MM.1S (cell line): ENCODE results near the gene POLQ.

Source experiments
- DNase-seq: peaks from one replicate; pipeline ENCODE4 v3.0.0-alpha.2; 2015
- H2AFZ ChIP-seq: fragments of 300-600 bp; sonication (generic); 2 replicates; pipeline ENCODE4 v1.6.0; 2016; ENCODE audit warnings: antibody characterized with exemption, low read length
- H3F3A ChIP-seq: fragments of 300-600 bp; sonication (generic); 2 replicates; pipeline ENCODE4 v1.6.1; 2016; ENCODE audit warnings: mild to moderate bottlenecking, antibody characterized with exemption, low read length, moderate library complexity, mixed read lengths; ENCODE audit not compliant: insufficient read depth
- H3K27ac ChIP-seq: fragments of 300-600 bp; sonication (generic); 2 replicates; pipeline ENCODE4 v1.5.1; 2016; ENCODE audit warnings: mild to moderate bottlenecking, low read length
- H3K27me3 ChIP-seq: fragments of 300-600 bp; sonication (generic); replicated peaks from 2 replicates; pipeline ENCODE4 v1.6.0; 2016; ENCODE audit warnings: low read length; ENCODE audit not compliant: insufficient read depth
- H3K36me3 ChIP-seq: fragments of 300-600 bp; sonication (generic); replicated peaks from 2 replicates; pipeline ENCODE4 v1.6.1; 2016; ENCODE audit warnings: mild to moderate bottlenecking, low read length, mixed read lengths; ENCODE audit not compliant: insufficient read depth
- H3K4me1 ChIP-seq: fragments of 300-600 bp; sonication (generic); 2 replicates; pipeline ENCODE4 v1.6.1; 2016; ENCODE audit warnings: low read length, mixed read lengths
- H3K4me2 ChIP-seq: fragments of 300-600 bp; sonication (generic); 2 replicates; pipeline ENCODE4 v1.6.0; 2016; ENCODE audit warnings: low read depth, low read length
- H3K4me3 ChIP-seq: fragments of 300-600 bp; sonication (generic); 2 replicates; pipeline ENCODE4 v1.5.1; 2016; ENCODE audit warnings: low read length, mixed read lengths
- H3K79me2 ChIP-seq: fragments of 300-600 bp; sonication (generic); 2 replicates; pipeline ENCODE4 v1.6.1; 2016; ENCODE audit warnings: mixed run types, low read length, mixed read lengths
- H3K9ac ChIP-seq: fragments of 300-600 bp; sonication (generic); 2 replicates; pipeline ENCODE4 v1.6.1; 2016; ENCODE audit warnings: low read length, mixed read lengths
- H3K9me2 ChIP-seq: fragments of 300-600 bp; sonication (generic); replicated peaks from 2 replicates; pipeline ENCODE4 v1.6.1; 2016; ENCODE audit warnings: mild to moderate bottlenecking, low read length, mixed read lengths; ENCODE audit not compliant: insufficient read depth
- H3K9me3 ChIP-seq: fragments of 300-600 bp; sonication (generic); replicated peaks from 2 replicates; pipeline ENCODE4 v1.6.1; 2016; ENCODE audit warnings: mild to moderate bottlenecking, low read length, mixed read lengths; ENCODE audit not compliant: insufficient read depth
- H4K20me1 ChIP-seq: fragments of 300-600 bp; sonication (generic); 2 replicates; pipeline ENCODE4 v1.6.1; 2016; ENCODE audit warnings: mild to moderate bottlenecking, low read length, moderate library complexity, mixed read lengths; ENCODE audit not compliant: insufficient read depth
- EZH2 ChIP-seq: fragments of 300-600 bp; sonication (generic); optimal IDR thresholded peaks from 2 replicates; pipeline ENCODE3; 2017; ENCODE audit warnings: low read depth, mild to moderate bottlenecking, antibody characterized with exemption, low read length, mixed read lengths
- EZH2phosphoT487 ChIP-seq: fragments of 300-600 bp; sonication (generic); IDR thresholded peaks from 2 replicates; pipeline ENCODE4 v1.6.1; 2018; ENCODE audit warnings: antibody characterized with exemption, low read length
- TF ChIP-seq, protein P1 (sequence below): fragments of 300-600 bp; sonication (generic); IDR thresholded peaks from 2 replicates; pipeline ENCODE4 v1.5.1; 2016; ENCODE audit warnings: antibody characterized with exemption, low read length, mixed read lengths

POLQ gene

DNA sequence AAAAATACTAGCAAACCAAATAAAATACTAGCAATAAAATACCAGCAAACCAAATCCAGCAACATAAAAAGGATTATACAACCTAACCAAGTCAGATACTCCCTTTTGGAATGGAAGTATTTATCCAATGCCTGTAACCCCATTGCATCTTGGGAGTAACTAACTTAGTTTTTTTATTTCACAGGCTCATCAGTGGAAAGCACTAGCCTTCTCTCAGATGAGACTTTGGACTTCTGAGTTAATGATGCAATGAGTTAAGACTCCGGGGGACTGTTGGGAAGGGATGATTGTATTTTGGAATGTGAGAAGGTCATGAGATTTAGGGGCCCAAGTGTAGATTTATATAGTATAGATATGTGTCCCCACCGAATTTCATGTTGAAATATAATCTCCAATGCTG, 41.2 kb downstream of the POLQ start:
- TF ChIP-seq, protein P1, sequence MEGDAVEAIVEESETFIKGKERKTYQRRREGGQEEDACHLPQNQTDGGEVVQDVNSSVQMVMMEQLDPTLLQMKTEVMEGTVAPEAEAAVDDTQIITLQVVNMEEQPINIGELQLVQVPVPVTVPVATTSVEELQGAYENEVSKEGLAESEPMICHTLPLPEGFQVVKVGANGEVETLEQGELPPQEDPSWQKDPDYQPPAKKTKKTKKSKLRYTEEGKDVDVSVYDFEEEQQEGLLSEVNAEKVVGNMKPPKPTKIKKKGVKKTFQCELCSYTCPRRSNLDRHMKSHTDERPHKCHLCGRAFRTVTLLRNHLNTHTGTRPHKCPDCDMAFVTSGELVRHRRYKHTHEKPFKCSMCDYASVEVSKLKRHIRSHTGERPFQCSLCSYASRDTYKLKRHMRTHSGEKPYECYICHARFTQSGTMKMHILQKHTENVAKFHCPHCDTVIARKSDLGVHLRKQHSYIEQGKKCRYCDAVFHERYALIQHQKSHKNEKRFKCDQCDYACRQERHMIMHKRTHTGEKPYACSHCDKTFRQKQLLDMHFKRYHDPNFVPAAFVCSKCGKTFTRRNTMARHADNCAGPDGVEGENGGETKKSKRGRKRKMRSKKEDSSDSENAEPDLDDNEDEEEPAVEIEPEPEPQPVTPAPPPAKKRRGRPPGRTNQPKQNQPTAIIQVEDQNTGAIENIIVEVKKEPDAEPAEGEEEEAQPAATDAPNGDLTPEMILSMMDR = no peak
- TF ChIP-seq EZH2phosphoT487 = no peak
- TF ChIP-seq EZH2 = no peak
- peaks cover 13% of the 10 kb centered on the region for H3K36me3 ChIP-seq
- DNase-seq = no peak

DNA sequence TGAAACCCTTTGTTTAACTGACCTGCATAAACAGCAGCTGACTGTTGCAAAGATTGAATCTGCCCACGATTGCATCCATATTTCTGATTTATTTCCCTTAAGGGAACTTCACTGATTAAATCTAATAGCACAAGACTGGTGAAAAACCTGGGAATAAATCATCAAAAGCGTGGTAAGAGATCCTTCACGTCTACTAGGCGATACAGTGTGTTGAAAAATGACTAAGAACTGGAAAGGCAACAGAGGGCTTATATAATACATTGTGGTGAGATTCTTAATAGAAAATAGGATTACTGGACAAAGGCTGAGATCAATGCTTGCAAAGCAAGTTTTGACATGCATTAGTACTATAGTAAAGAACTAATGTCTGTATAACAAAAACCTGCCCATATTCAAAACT, 49.0 kb downstream of the POLQ start:
- DNase-seq = no peak
- no peak overlapping the region for H3K27ac ChIP-seq

More for the DNA sequence above, 41.2 kb downstream of the POLQ start:
- no peak overlapping the region for H2AFZ ChIP-seq
- no peaks in the 10 kb centered on the region for H3K27me3 ChIP-seq
- H3K4me2 ChIP-seq = no peak overlapping the region
- H3K4me1 ChIP-seq = no peaks in the 10 kb centered on the region
- no peak overlapping the region for H3K4me3 ChIP-seq
- H4K20me1 ChIP-seq = no peaks in the 10 kb centered on the region
- H3K27ac ChIP-seq = no peak overlapping the region
- no peaks in the 10 kb centered on the region for H3F3A ChIP-seq
- H3K9me2 ChIP-seq = no peaks in the 10 kb centered on the region
- H3K9me3 ChIP-seq = no peaks in the 10 kb centered on the region
- no peak overlapping the region for H3K9ac ChIP-seq
- peaks cover 5% of the 10 kb centered on the region; the same call in 1 of the 2 replicates for H3K79me2 ChIP-seq

DNA sequence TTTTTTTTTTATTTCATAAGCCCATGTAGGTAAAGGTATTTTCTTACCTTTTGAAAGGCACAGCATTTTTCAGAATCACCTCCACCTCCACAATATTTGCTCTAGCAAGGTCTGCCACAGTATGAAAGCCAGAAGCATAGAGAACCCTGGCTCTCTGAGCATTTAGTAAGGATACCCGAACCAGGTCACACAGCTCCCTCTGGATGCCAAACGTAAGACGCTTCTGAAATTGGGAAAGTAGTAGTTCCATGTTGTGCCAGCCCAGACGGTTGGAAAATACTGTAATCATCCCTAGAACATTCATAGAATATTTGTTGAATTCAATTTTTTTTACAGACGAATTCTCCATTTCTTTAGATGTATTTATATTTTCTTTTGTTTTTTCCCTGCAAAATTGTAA, 52.4 kb downstream of the POLQ start:
- Histone ChIP-seq H3K4me3 (no peak overlapping the region), H3K9me2 (no peaks in the 10 kb centered on the region), H3F3A (no peaks in the 10 kb centered on the region), H3K27me3 (no peaks in the 10 kb centered on the region), H3K27ac (no peak overlapping the region), H3K9me3 (no peaks in the 10 kb centered on the region), H3K36me3 (peaks cover 10% of the 10 kb centered on the region; the same call in 1 of the 2 replicates), H4K20me1 (no peaks in the 10 kb centered on the region), H3K4me2 (no peak overlapping the region), H2AFZ (no peak overlapping the region), H3K9ac (no peak overlapping the region), H3K4me1 (no peaks in the 10 kb centered on the region), H3K79me2 (no peaks in the 10 kb centered on the region)
- no peak for DNase-seq
- no peak for TF ChIP-seq EZH2
- no peak for TF ChIP-seq EZH2phosphoT487
- TF ChIP-seq, protein P1 = no peak

More for the DNA sequence above, 49.0 kb downstream of the POLQ start:
- Histone ChIP-seq H3K4me1 (no peaks in the 10 kb centered on the region), H3K9ac (no peak overlapping the region), H4K20me1 (no peaks in the 10 kb centered on the region), H3K9me2 (no peaks in the 10 kb centered on the region), H3F3A (no peaks in the 10 kb centered on the region), H3K36me3 (peaks cover 3% of the 10 kb centered on the region; the same call in 1 of the 2 replicates), H3K79me2 (peaks cover 5% of the 10 kb centered on the region; the same call in 1 of the 2 replicates), H3K4me2 (no peak overlapping the region), H3K27me3 (no peaks in the 10 kb centered on the region), H3K9me3 (no peaks in the 10 kb centered on the region), H3K4me3 (no peak overlapping the region), H2AFZ (no peak overlapping the region)
- TF ChIP-seq EZH2 (no peak), EZH2phosphoT487 (no peak)
- TF ChIP-seq, protein P1 = no peak
